SK-N-SH (cell line): ENCODE results near the gene FAM50B.

Source experiments
- CTCF ChIP-seq: fragments of 200-600 bp; sonication (generic); IDR thresholded peaks from 2 replicates; pipeline ENCODE4 v1.6.1; 2017; ENCODE audit warnings: antibody characterized with exemption, mild to moderate bottlenecking, moderate library complexity
- EP300 ChIP-seq, 2 experiments: IDR thresholded peaks; 2 replicates each; pipeline versions ENCODE4 v1.4.0 to v1.6.1; 2012; ENCODE audit warnings: borderline replicate concordance in 1 of 2, low read depth in 1 of 2, low read length in 1 of 2
- RXRA ChIP-seq: IDR thresholded peaks from 2 replicates; pipeline ENCODE4 v1.4.0; 2012; ENCODE audit warnings: low read depth, mild to moderate bottlenecking, borderline replicate concordance
- YY1 ChIP-seq: IDR thresholded peaks from 2 replicates; pipeline ENCODE4 v1.4.0; 2012; ENCODE audit warnings: low read depth, mild to moderate bottlenecking

GRCh38 chr6:3878048-3878666 is 29.0 kb downstream of the FAM50B start:
- no peak for TF ChIP-seq CTCF
- no peak for TF ChIP-seq YY1
- TF ChIP-seq EP300 (IDR thresholded peaks at IDR 0.05; ENCODE audit: borderline replicate concordance in 1 of 2, low read depth in 1 of 2, low read length in 1 of 2), result no peak
- TF ChIP-seq RXRA, result no peak
